Measurements from ENCODE around the gene SLC1A3.

Gene SLC1A3

GRCh38 chr5:36647046-36647445 lies 40.6 kb downstream of the SLC1A3 start:
- H3K4me3 Mint-ChIP-seq = no peak overlapping the region

DNA sequence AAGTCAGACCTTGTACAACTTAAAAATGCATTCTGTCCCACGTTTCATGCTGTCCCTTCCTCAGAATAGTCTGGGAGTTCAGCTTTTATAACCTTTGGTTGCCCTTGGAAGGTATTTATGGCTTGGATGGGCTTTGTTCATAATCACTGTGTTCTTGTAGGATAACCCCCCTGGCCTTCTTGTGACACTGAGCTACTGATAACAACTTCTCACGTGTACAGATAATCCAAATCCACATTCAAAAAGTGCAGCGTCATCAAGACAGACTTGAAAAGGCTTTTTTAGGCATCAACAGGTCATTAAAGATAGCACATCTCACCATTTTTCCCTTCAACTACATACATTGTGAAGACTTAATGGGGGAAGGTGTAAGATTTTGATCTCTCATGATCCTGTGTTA lies 42.0 kb downstream of the SLC1A3 start:
- H3K27me3 Mint-ChIP-seq (ENCODE audit: low read depth, poor library complexity) = peaks cover 3% of the 10 kb centered on the region
- no peaks in the 10 kb centered on the region for H3K9me3 Mint-ChIP-seq
- no peak for DNase-seq
- TF ChIP-seq, protein P1, sequence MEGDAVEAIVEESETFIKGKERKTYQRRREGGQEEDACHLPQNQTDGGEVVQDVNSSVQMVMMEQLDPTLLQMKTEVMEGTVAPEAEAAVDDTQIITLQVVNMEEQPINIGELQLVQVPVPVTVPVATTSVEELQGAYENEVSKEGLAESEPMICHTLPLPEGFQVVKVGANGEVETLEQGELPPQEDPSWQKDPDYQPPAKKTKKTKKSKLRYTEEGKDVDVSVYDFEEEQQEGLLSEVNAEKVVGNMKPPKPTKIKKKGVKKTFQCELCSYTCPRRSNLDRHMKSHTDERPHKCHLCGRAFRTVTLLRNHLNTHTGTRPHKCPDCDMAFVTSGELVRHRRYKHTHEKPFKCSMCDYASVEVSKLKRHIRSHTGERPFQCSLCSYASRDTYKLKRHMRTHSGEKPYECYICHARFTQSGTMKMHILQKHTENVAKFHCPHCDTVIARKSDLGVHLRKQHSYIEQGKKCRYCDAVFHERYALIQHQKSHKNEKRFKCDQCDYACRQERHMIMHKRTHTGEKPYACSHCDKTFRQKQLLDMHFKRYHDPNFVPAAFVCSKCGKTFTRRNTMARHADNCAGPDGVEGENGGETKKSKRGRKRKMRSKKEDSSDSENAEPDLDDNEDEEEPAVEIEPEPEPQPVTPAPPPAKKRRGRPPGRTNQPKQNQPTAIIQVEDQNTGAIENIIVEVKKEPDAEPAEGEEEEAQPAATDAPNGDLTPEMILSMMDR (IDR thresholded peaks at IDR 0.05) = no peak
- H3K4me3 Mint-ChIP-seq = no peak overlapping the region
- peaks cover 38% of the 10 kb centered on the region for H3K4me1 Mint-ChIP-seq
- peak overlapping the region; percentile 60 for H3K27ac Mint-ChIP-seq
- H3K36me3 Mint-ChIP-seq (ENCODE audit: low read depth) = peaks cover 11% of the 10 kb centered on the region

More at GRCh38 chr5:36647046-36647445, 40.6 kb downstream of the SLC1A3 start:
- no peaks in the 10 kb centered on the region for H3K9me3 Mint-ChIP-seq
- no peak for DNase-seq
- H3K27ac Mint-ChIP-seq = no peak overlapping the region
- TF ChIP-seq, protein P1 (IDR thresholded peaks at IDR 0.05) = no peak
- H3K36me3 Mint-ChIP-seq (ENCODE audit: low read depth) = peaks cover 15% of the 10 kb centered on the region
- H3K27me3 Mint-ChIP-seq (ENCODE audit: low read depth, poor library complexity) = peaks cover 6% of the 10 kb centered on the region
- H3K4me1 Mint-ChIP-seq = peaks cover 31% of the 10 kb centered on the region

- H3K4me1 Mint-ChIP-seq = peaks cover 59% of the 10 kb centered on the region
- no peak for DNase-seq
- no peaks in the 10 kb centered on the region for H3K36me3 Mint-ChIP-seq (ENCODE audit: low read depth)
- peaks cover 3% of the 10 kb centered on the region for H3K27me3 Mint-ChIP-seq (ENCODE audit: low read depth, poor library complexity)
- no peak overlapping the region for H3K27ac Mint-ChIP-seq
- no peaks in the 10 kb centered on the region for H3K9me3 Mint-ChIP-seq
- no peak overlapping the region for H3K4me3 Mint-ChIP-seq
- TF ChIP-seq, protein P1 (IDR thresholded peaks at IDR 0.05) = no peak
Measured at GRCh38 chr5:36651761-36652685, 45.6 kb downstream of the SLC1A3 start.

- Mint-ChIP-seq H3K27ac (peak overlapping the region; percentile 64), H3K4me1 (peaks cover 58% of the 10 kb centered on the region), H3K27me3 (ENCODE audit: low read depth, poor library complexity) (peaks cover 3% of the 10 kb centered on the region), H3K9me3 (no peaks in the 10 kb centered on the region), H3K4me3 (no peak overlapping the region), H3K36me3 (ENCODE audit: low read depth) (no peaks in the 10 kb centered on the region)
- DNase-seq = no peak
- TF ChIP-seq, protein P1 (IDR thresholded peaks at IDR 0.05) = no peak
Measured at GRCh38 chr5:36653044-36653705, 46.8 kb downstream of the SLC1A3 start.

DNA sequence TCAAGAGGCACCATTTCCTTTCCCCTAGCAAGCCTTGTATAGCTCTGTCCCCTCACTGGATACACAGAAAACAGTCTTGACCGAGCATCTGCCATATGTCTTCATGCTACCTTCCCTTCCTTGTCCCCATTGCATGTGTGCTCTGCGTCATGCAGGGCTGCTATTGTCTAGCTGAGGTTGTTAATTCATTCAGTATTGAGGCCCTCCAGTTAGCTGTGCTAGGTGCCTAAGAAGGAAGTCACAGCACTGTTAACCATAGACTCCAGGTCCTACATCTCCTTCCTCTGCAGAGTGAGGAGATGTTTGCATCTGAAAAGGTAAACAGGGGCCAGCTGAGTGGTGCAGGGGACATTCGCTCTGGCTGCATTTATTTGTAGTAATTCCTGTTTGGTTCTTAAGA lies 48.2 kb downstream of the SLC1A3 start:
- H3K9me3 Mint-ChIP-seq = no peaks in the 10 kb centered on the region
- TF ChIP-seq, protein P1 (IDR thresholded peaks at IDR 0.05) = no peak
- DNase-seq = no peak
- peaks cover 53% of the 10 kb centered on the region for H3K4me1 Mint-ChIP-seq
- H3K36me3 Mint-ChIP-seq (ENCODE audit: low read depth) = no peaks in the 10 kb centered on the region
- H3K27ac Mint-ChIP-seq = peak overlapping the region; percentile 34
- no peak overlapping the region for H3K4me3 Mint-ChIP-seq
- peaks cover 3% of the 10 kb centered on the region for H3K27me3 Mint-ChIP-seq (ENCODE audit: low read depth, poor library complexity)

All from nephron progenitor cell (in vitro differentiated cells).